Measurements from ENCODE around the gene TNNI2.
"Not testable (repeated sequence)": the region's sequence is repeated elsewhere in the genome, so short reads cannot be mapped to it uniquely, and the experiment has no call there.

- TF ChIP-seq POLR2A (IDR thresholded peaks at IDR 0.05; ENCODE audit: extremely low read depth, insufficient read length); CTCF (IDR thresholded peaks at IDR 0.05; ENCODE audit: low read depth, low read length); MYC (IDR thresholded peaks at IDR 0.05; ENCODE audit: low read depth, low read length); MAX (IDR thresholded peaks at IDR 0.05; ENCODE audit: low read depth, low read length): not testable (repeated sequence)
These were observed 47.8 kb downstream of the TNNI2 start for GRCh38 chr11:1886551-1886950.

Data from NB4 (cell line).